K562 (cell line): ENCODE measurements around the gene STUB1. TPM values are rescaled to one million over a fixed set of nuclear protein-coding genes. Genes with fewer than 3 reads are reported as not detected.

Experiments used
- ATAC-seq: fragments of 200-7000 bp; cut with Tn5 transposase; 3 replicates; pipeline ENCODE4 v1.9.1; 2020; ENCODE audit warnings: moderate library complexity
- BruUV-seq: library from RNA; stranded (reverse); fragments of 400-500 nt; replicated peaks from 2 replicates; lab custom pipeline; 2021; lab: Mats Ljungman, UMichigan
- CTCF ChIA-PET: fragments of 300-600 bp; formaldehyde crosslinking; extraction: SDS; loops from one replicate; lab custom pipeline; 2021; ENCODE audit warnings: low intra/inter-chr PET ratio; lab: Yijun Ruan, JAX
- POLR2A ChIA-PET: fragments of 300-600, 350-650 bp; sonication (Branson Sonifier 250); formaldehyde crosslinking; extraction: SDS; loops from one replicate; lab custom pipeline; 2021; ENCODE audit warnings: antibody characterized with exemption, inconsistent platforms; lab: Yijun Ruan, JAX
- DNase-seq, 4 experiments: peaks; one replicate each; pipeline versions ENCODE4 v3.0.0 to v3.0.0-alpha.2; 2011 to 2018; ENCODE audit warnings: low spot score in 3 of 4, mixed read lengths in 3 of 4; ENCODE audit errors: extremely low read depth in 1 of 4
- FAIRE-seq: peaks from 2 replicates; lab custom pipeline; 2011; peaks lifted over from hg19 to GRCh38; lab: Jason Lieb, UNC
- H2AFZ ChIP-seq: 2 replicates; pipeline ENCODE4 v1.6.0; 2011; ENCODE audit warnings: low read depth, low read length, control low read depth, inconsistent platforms
- H3K27ac ChIP-seq: fragments of 200-600 bp; 3 replicates; pipeline ENCODE4 v1.8.0; 2011; ENCODE audit warnings: low read depth, mild to moderate bottlenecking, control low read depth, inconsistent platforms, low read length, moderate library complexity, mixed read lengths; ENCODE audit errors: extremely low read depth
- H3K27me3 ChIP-seq, 2 experiments: fragments of 300-600 bp in 1 of 2; 2 replicates in 1 of 2; 3 replicates in 1 of 2; pipeline versions ENCODE4 v1.6.0 to v1.8.0; 2011; ENCODE audit warnings: inconsistent platforms in 2 of 2, low read length in 2 of 2, mild to moderate bottlenecking in 1 of 2, mixed read lengths in 1 of 2, moderate library complexity in 1 of 2; ENCODE audit not compliant: control insufficient read depth in 2 of 2, insufficient read depth in 2 of 2
- H3K36me3 ChIP-seq: fragments of 300-600 bp; 3 replicates; pipeline ENCODE4 v1.8.0; 2011; ENCODE audit warnings: mild to moderate bottlenecking, low read length, inconsistent platforms; ENCODE audit not compliant: control insufficient read depth, insufficient read depth
- H3K4me1 ChIP-seq, 2 experiments: fragments of 200-600 bp in 1 of 2; replicated peaks in 1 of 2; 2 replicates in 1 of 2; 3 replicates in 1 of 2; pipeline versions ENCODE4 v1.5.1 to v1.8.0; 2011; ENCODE audit warnings: inconsistent platforms in 2 of 2, low read length in 2 of 2, mild to moderate bottlenecking in 1 of 2, mixed read lengths in 1 of 2, moderate library complexity in 1 of 2; ENCODE audit not compliant: control insufficient read depth in 2 of 2, insufficient read depth in 2 of 2
- H3K4me2 ChIP-seq: 2 replicates; pipeline ENCODE4 v1.6.1; 2011; ENCODE audit warnings: low read length, control low read depth, inconsistent platforms, mixed read lengths; ENCODE audit not compliant: insufficient read depth
- H3K4me3 ChIP-seq: fragments of 200-600 bp; sonication (generic), shearing (Covaris generic); 2 replicates; pipeline ENCODE4 v1.5.1; 2016; ENCODE audit warnings: control low read depth, inconsistent platforms
- H3K79me2 ChIP-seq: fragments of 200-600 bp; 3 replicates; pipeline ENCODE4 v1.8.0; 2011; ENCODE audit warnings: low read length, inconsistent platforms; ENCODE audit not compliant: control insufficient read depth, insufficient read depth
- H3K9ac ChIP-seq, 2 experiments: 2 replicates each; pipeline versions ENCODE4 v1.6.0 to v1.6.1; 2011; ENCODE audit warnings: low read depth in 2 of 2, low read length in 2 of 2, control low read depth in 1 of 2, inconsistent platforms in 1 of 2, mild to moderate bottlenecking in 1 of 2, mixed read lengths in 1 of 2; ENCODE audit not compliant: insufficient read depth in 1 of 2
- H3K9me1 ChIP-seq: one replicate; pipeline ENCODE4 v1.6.0; 2011; ENCODE audit warnings: inconsistent platforms, mild to moderate bottlenecking, low read length, moderate library complexity; ENCODE audit not compliant: control insufficient read depth, insufficient read depth
- H3K9me3 ChIP-seq: replicated peaks from 2 replicates; pipeline ENCODE4 v1.5.1; 2011; ENCODE audit warnings: low read depth, low read length, inconsistent platforms; ENCODE audit not compliant: control insufficient read depth, insufficient read depth
- H4K20me1 ChIP-seq: replicated peaks from 2 replicates; pipeline ENCODE4 v1.6.1; 2011; ENCODE audit warnings: low read length, inconsistent platforms, mixed read lengths; ENCODE audit not compliant: control insufficient read depth, insufficient read depth
- C11orf30 ChIP-seq: fragments of 450-650 bp; IDR thresholded peaks from 2 replicates; pipeline ENCODE4 v1.6.1; 2016; ENCODE audit warnings: low read depth, mild to moderate bottlenecking
- CBX1 ChIP-seq: sonication (generic); IDR thresholded peaks from 2 replicates; pipeline ENCODE4 v1.6.1; 2016; ENCODE audit warnings: antibody characterized with exemption, low read depth, mild to moderate bottlenecking
- CCNT2 ChIP-seq: IDR thresholded peaks from 2 replicates; pipeline ENCODE4 v1.6.1; 2011; ENCODE audit warnings: borderline replicate concordance, low read depth, mild to moderate bottlenecking, moderate library complexity, mixed read lengths, low read length; ENCODE audit not compliant: insufficient read length; ENCODE audit errors: extremely low read depth
- CREB3L1 ChIP-seq: fragments of 450-650 bp; IDR thresholded peaks from 2 replicates; pipeline ENCODE4 v1.6.1; 2014; ENCODE audit warnings: low read depth, mild to moderate bottlenecking, moderate library complexity, borderline replicate concordance
- CSDE1 ChIP-seq, 2 experiments: fragments of 450-650 bp; IDR thresholded peaks; 2 replicates each; pipeline ENCODE4 v1.6.1; 2016; ENCODE audit warnings: mild to moderate bottlenecking in 1 of 2
- CXXC5 ChIP-seq: fragments of 250-450 bp; sonication (Bioruptor Pico); IDR thresholded peaks from 2 replicates; pipeline ENCODE4 v1.8.0; 2022; ENCODE audit warnings: inconsistent platforms, mild to moderate bottlenecking, moderate library complexity
- ETV1 ChIP-seq: fragments of 450-650 bp; conservative IDR thresholded peaks from 2 replicates; pipeline ENCODE4 v1.6.1; 2016; ENCODE audit warnings: missing genetic modification characterization, control low read depth, low read depth, missing compliant biosample characterization
- HMGN3 ChIP-seq: IDR thresholded peaks from 2 replicates; pipeline ENCODE4 v1.6.1; 2011; ENCODE audit warnings: borderline replicate concordance, low read depth, mild to moderate bottlenecking, mixed read lengths, low read length; ENCODE audit not compliant: insufficient read length; ENCODE audit errors: extremely low read depth
- MAZ ChIP-seq, 2 experiments: fragments of 450-650 bp in 1 of 2; sonication (generic) in 1 of 2; formaldehyde crosslinking; IDR thresholded peaks in 1 of 2; conservative IDR thresholded peaks in 1 of 2; 2 replicates each; pipeline versions ENCODE4 v1.4.0 to v1.5.0; 2020; ENCODE audit warnings: mild to moderate bottlenecking in 1 of 2, missing genetic modification reagents in 1 of 2
- POLR2G ChIP-seq: fragments of 200-400 bp; formaldehyde crosslinking; IDR thresholded peaks from 2 replicates; pipeline ENCODE4 v1.6.1; 2017; ENCODE audit warnings: low read depth, mild to moderate bottlenecking, antibody characterized with exemption, low read length, moderate library complexity
- POLR2H ChIP-seq: IDR thresholded peaks from 2 replicates; pipeline ENCODE4 v1.6.1; 2016; ENCODE audit warnings: missing genetic modification characterization, low read depth, mild to moderate bottlenecking, control low read depth, missing compliant biosample characterization, moderate library complexity
- RBM22 ChIP-seq: fragments of 200-400 bp; formaldehyde crosslinking; IDR thresholded peaks from 2 replicates; pipeline ENCODE4 v1.6.1; 2018; ENCODE audit warnings: low read length, low read depth; ENCODE audit not compliant: poor library complexity, severe bottlenecking
- RCOR1 ChIP-seq, 2 experiments: IDR thresholded peaks; 2 replicates each; pipeline ENCODE4 v1.6.1; 2012; ENCODE audit warnings: low read depth in 2 of 2, low read length in 2 of 2, borderline replicate concordance in 1 of 2, improper control_type of control experiment in 1 of 2
- TAF15 ChIP-seq: fragments of 200-400 bp; formaldehyde crosslinking; IDR thresholded peaks from 2 replicates; pipeline ENCODE4 v1.6.1; 2017; ENCODE audit warnings: mild to moderate bottlenecking, low read depth, low read length, moderate library complexity
- TARDBP ChIP-seq: fragments of 450-650 bp; IDR thresholded peaks from 2 replicates; pipeline ENCODE4 v1.6.1; 2016
- TBP ChIP-seq: optimal IDR thresholded peaks from 2 replicates; pipeline ENCODE3; 2011; ENCODE audit warnings: low read depth, low read length, improper control_type of control experiment
- ZNF282 ChIP-seq: sonication (generic); formaldehyde crosslinking; IDR thresholded peaks from 2 replicates; pipeline ENCODE4 v1.8.1; 2023; ENCODE audit warnings: missing genetic modification reagents
- ZNF764 ChIP-seq: fragments of 250-450 bp; sonication (Bioruptor Pico); IDR thresholded peaks from 2 replicates; pipeline ENCODE4 v1.4.0; 2020; ENCODE audit warnings: low read depth, mild to moderate bottlenecking, moderate library complexity
- ZNF780A ChIP-seq: fragments of 250-450 bp; sonication (Bioruptor Pico); IDR thresholded peaks from 2 replicates; pipeline ENCODE4 v1.5.0; 2021; ENCODE audit warnings: mild to moderate bottlenecking
- WGBS: fragments of 100-300 bp; shearing (Covaris generic); methylation state at CpG from one replicate; pipeline ENCODE4 v1.1.6; 2016; ENCODE audit warnings: low coverage, mixed read lengths; ENCODE audit not compliant: insufficient coverage; ENCODE audit errors: missing lambda C conversion rate; 5-methylcytosine and 5-hydroxymethylcytosine counted together
- in situ Hi-C: fragments of 300-500 bp; cut with MboI; formaldehyde crosslinking; loops from 4 replicates; pipeline ENCODE4 v1.15.0; 2018; ENCODE audit warnings: inconsistent platforms, mixed read lengths
- intact Hi-C: fragments of 100-400 bp; cut with micrococcal nuclease; formaldehyde crosslinking; loops from 2 replicates; pipeline ENCODE4 v1.14.2; 2022
- polyA plus RNA-seq, 8 experiments: library from polyadenylated mRNA; depleted of rRNA in 4 of 8; stranded (reverse) in 5 of 8; unstranded in 3 of 8; fragments of >200 nt; fragmentation: Nextera tagmentation in 2 of 8; fragmentation: Illumina TruSeq in 1 of 8; extraction: Ambion mirVana in 2 of 8; extraction: Trizol in 1 of 8; gene quantifications; 2 replicates each; pipeline versions ENCODE4 v1.2.1 to v1.2.3, GENCODE V29; 2011 to 2014; ENCODE audit warnings: inconsistent platforms in 1 of 8, missing spikeins in 1 of 8
- total RNA-seq, 7 experiments: library from RNA; depleted of rRNA in 6 of 7; stranded (reverse); fragments of >200 nt in 6 of 7; fragmentation: Illumina TruSeq in 2 of 7; extraction: Trizol in 2 of 7; gene quantifications; 2 replicates each; pipeline versions ENCODE4 v1.2.1 to v1.2.3, GENCODE V29; 2011 to 2021; ENCODE audit warnings: low replicate concordance in 1 of 7

The STUB1 gene
- total and polyA plus RNA-seq, 9 of the 15 experiments (the other 6 are each of a cell fraction or from before 2014, with no cell fraction given) = 10.6 to 251 (median 152) TPM

- peaks cover 21% of the 10 kb centered on the region for H4K20me1 ChIP-seq
- peaks cover 27 to 96% of the 10 kb centered on the region in 2 experiments for H3K4me1 ChIP-seq
- WGBS = 17% methylated on average over 42 of the region's 91 CpGs
- peak within 1 kb of the TSS; percentile 88 for H3K27ac ChIP-seq
- in situ Hi-C loops (no loop called here), intact Hi-C loops (loop anchor here (5.0 kb wide), 1 partner anchor 287 kb away; the partner anchor contains the start of gene NME4)
- ChIA-PET CTCF (no interaction called here), POLR2A (interaction anchor here (0.6 to 0.8 kb wide), 5 partner anchors 9 to 442 kb away, joined by 3 to 6 read pairs (median 3); partner anchors contain the start of gene RHBDL1)
- H3K9me3 ChIP-seq = no peaks in the 10 kb centered on the region
- peak within 1 kb of the TSS; percentile 98 for H3K4me3 ChIP-seq
- H3K36me3 ChIP-seq = peaks cover 66% of the 10 kb centered on the region
- BruUV-seq = no TSS peak
- H2AFZ ChIP-seq = peak within 1 kb of the TSS; percentile 24; the same call in 1 of the 2 replicates
- peak; percentile 76 for ATAC-seq
- H3K27me3 ChIP-seq = no peaks in the 10 kb centered on the region
- peak within 1 kb of the TSS; percentile 75 for H3K4me2 ChIP-seq
- H3K79me2 ChIP-seq = peaks cover 47% of the 10 kb centered on the region
- peaks cover 13% of the 10 kb centered on the region for H3K9me1 ChIP-seq
- peak within 1 kb of the TSS; percentile 71 to 98 for H3K9ac ChIP-seq
- peak; percentile 92 for FAIRE-seq
- peak; percentile 83 to 97 (median 90) for DNase-seq
- TF ChIP-seq MAZ (CRISPR knock-in tag; conservative IDR thresholded peaks at IDR 0.05 in 1 of 2, IDR thresholded peaks at IDR 0.05 in 1 of 2) (peak; percentile 32 to 34; a peak in 2 of 4 replicates), CCNT2 (peak; percentile 87), CBX1 (peak; percentile 20; the same call in 1 of the 2 replicates), RCOR1 (IDR thresholded peaks at IDR 0.05; ENCODE audit: borderline replicate concordance in 1 of 2, low read depth in 2 of 2, low read length in 2 of 2) (peak in 1 of 2 experiments; percentile 40; a peak in 2 of 4 replicates), POLR2G (peak; percentile 88), TBP (peak; percentile 79), ETV1 (tag) (peak; percentile 82), TAF15 (no peak), CSDE1 (IDR thresholded peaks at IDR 0.05) (peak in 1 of 2 experiments; percentile 96; a peak in 1 of 4 replicates), CXXC5 (CRISPR knock-in tag) (peak; percentile 72), RBM22 (peak; percentile 99), HMGN3 (peak; percentile 14), POLR2H (tag) (peak; percentile 67; the same call in 1 of the 2 replicates), CREB3L1 (peak; percentile 63; the same call in 1 of the 2 replicates), C11orf30 (peak; percentile 70), ZNF780A (CRISPR knock-in tag) (no peak), ZNF764 (CRISPR knock-in tag) (peak; percentile 72; the same call in 1 of the 2 replicates), ZNF282 (CRISPR knock-in tag) (0 out of 2 replicates have a peak, but pooled peaks have one; percentile 12), TARDBP (0 out of 2 replicates have a peak, but pooled peaks have one; percentile 2)
Observed at GRCh38 chr16:684071-684794, 4.0 kb downstream of the STUB1 start, which contains the start of gene JMJD8. TSS of gene JMJD8 (minus strand) at chr16:684334. CDS start at chr16:684319, 15 bp downstream.
